ENCODE measurements around the gene ANKS6. TPM values are rescaled to one million over a fixed set of nuclear protein-coding genes. Genes with fewer than 3 reads are reported as not detected.

ANKS6 gene
- total and polyA plus RNA-seq, 9 of the 15 experiments (the other 6 are each of a cell fraction or from before 2014, with no cell fraction given): 9.9 to 74.5 (median 36.9) TPM

DNA sequence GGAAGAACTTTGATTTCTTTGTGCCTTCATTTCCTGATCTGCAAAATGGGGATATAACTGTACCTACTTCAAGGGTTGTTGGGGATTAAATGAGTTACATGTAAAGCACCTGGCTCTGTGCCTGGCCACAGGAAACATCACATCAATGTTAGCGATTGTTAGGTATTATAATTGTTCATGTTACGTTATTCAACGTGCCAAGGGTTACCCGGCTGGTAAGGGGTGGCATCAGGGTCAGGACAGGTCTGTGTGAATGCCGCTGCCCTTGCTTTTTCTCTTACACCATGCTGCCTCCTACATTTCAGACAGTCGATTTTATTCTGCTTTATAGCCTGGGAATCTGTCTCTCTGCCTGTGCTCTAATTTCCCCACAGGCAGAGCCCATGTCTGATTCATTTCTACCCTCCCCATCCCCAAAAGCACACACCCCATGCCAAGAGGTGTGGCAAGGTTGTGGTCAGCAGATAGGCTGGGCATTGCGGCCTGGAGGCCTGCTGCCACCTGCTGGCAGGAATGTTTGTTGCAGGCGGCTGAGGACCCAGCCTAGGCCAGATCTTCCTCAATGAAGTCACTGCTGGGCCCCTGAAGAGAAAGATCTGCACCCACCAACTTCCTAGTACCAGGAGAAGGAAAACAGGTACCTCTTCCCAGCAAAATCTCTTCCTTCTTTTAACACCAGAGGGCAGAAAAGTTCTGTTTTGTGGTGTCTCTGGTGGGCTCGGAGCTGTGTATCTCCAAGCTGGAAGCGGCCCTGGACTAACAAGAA, 5.3 kb downstream of the ANKS6 start (continued):
- TF ChIP-seq, protein P1, sequence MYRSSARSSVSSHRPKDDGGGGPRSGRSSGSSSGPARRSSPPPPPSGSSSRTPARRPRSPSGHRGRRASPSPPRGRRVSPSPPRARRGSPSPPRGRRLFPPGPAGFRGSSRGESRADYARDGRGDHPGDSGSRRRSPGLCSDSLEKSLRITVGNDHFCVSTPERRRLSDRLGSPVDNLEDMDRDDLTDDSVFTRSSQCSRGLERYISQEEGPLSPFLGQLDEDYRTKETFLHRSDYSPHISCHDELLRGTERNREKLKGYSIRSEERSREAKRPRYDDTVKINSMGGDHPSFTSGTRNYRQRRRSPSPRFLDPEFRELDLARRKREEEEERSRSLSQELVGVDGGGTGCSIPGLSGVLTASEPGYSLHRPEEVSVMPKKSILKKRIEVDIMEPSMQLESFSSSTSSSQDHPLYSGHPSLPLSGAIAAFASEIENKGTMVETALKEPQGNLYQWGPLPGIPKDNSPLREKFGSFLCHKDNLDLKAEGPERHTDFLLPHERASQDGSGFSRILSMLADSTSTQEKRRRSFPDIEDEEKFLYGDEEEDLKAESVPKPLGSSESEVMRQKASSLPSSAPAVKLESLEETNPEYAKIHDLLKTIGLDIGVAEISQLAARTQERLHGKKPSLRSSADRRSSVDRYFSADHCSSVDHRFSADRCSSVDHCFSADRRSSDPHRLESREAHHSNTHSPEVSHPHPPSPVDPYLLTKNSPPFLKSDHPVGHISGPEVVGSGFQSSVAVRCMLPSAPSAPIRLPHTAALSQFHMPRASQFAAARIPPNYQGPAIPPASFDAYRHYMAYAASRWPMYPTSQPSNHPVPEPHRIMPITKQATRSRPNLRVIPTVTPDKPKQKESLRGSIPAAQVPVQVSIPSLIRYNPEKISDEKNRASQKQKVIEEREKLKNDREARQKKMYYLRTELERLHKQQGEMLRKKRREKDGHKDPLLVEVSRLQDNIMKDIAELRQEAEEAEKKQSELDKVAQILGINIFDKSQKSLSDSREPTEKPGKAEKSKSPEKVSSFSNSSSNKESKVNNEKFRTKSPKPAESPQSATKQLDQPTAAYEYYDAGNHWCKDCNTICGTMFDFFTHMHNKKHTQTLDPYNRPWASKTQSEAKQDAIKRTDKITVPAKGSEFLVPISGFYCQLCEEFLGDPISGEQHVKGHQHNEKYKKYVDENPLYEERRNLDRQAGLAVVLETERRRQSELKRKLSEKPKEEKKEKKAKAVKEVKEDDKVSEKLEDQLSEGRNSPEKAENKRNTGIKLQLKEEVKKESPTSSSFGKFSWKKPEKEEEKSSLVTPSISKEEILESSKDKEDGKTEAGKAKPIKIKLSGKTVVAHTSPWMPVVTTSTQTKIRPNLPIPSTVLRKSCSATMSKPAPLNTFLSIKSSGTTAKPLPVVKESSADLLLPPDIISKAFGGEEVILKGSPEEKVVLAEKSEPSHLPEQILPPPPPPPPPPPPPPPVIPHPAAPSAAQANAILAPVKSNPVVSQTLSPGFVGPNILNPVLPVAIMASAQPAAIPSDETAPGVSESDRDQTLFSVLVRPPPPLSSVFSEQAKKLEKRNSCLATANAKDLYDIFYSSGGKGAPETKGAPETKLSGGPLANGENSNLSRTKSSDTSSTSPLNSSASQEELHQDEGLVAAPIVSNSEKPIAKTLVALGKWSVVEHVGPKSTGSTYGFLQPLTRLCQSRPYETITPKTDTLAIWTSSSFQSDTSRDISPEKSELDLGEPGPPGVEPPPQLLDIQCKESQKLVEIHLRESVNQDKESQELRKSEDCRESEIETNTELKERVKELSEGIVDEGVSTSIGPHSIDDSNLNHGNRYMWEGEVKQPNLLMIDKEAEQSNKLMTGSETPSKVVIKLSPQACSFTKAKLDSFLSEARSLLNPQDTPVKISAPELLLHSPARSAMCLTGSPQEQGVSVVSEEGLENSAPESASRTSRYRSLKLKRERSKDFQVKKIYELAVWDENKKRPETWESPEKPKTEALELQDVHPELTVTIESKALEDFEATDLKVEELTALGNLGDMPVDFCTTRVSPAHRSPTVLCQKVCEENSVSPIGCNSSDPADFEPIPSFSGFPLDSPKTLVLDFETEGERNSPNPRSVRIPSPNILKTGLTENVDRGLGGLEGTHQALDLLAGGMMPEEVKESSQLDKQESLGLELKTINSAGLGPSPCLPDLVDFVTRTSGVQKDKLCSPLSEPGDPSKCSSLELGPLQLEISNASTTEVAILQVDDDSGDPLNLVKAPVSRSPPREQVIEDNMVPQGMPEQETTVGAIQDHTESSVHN (IDR thresholded peaks at IDR 0.05; ENCODE audit: borderline replicate concordance in 1 of 2, low read depth in 1 of 2): 0 out of 4 replicates have a peak, but pooled peaks of 1 of the 2 experiments have one; percentile 35
- TF ChIP-seq, protein P2, sequence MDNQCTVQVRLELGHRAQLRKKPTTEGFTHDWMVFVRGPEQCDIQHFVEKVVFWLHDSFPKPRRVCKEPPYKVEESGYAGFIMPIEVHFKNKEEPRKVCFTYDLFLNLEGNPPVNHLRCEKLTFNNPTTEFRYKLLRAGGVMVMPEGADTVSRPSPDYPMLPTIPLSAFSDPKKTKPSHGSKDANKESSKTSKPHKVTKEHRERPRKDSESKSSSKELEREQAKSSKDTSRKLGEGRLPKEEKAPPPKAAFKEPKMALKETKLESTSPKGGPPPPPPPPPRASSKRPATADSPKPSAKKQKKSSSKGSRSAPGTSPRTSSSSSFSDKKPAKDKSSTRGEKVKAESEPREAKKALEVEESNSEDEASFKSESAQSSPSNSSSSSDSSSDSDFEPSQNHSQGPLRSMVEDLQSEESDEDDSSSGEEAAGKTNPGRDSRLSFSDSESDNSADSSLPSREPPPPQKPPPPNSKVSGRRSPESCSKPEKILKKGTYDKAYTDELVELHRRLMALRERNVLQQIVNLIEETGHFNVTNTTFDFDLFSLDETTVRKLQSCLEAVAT (IDR thresholded peaks at IDR 0.05): peak in 1 of 2 experiments; percentile 98; a peak in 2 of 4 replicates
- TF ChIP-seq SAFB (IDR thresholded peaks at IDR 0.05; ENCODE audit: borderline replicate concordance, low read depth, low read length) (no peak), PHB (CRISPR knock-in tag; IDR thresholded peaks at IDR 0.05) (no peak), RBFOX2 (IDR thresholded peaks at IDR 0.05; ENCODE audit: low read depth, low read length) (peak; percentile 4; the same call in 1 of the 2 replicates), TEAD1 (CRISPR knock-in tag; IDR thresholded peaks at IDR 0.05) (peak; percentile 100), MYNN (IDR thresholded peaks at IDR 0.05) (peak; percentile 94), MYNN (CRISPR knock-in tag; IDR thresholded peaks at IDR 0.05) (no peak), DPF2 (IDR thresholded peaks at IDR 0.05) (peak; percentile 62), CHCHD3 (CRISPR knock-in tag; IDR thresholded peaks at IDR 0.05) (no peak), CAMTA2 (CRISPR knock-in tag; conservative IDR thresholded peaks at IDR 0.05) (no peak)
- TF ChIP-seq, protein P3, sequence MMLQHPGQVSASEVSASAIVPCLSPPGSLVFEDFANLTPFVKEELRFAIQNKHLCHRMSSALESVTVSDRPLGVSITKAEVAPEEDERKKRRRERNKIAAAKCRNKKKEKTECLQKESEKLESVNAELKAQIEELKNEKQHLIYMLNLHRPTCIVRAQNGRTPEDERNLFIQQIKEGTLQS (IDR thresholded peaks at IDR 0.05): no peak
- TF ChIP-seq, protein P3 (CRISPR knock-in tag; conservative IDR thresholded peaks at IDR 0.05): 0 out of 2 replicates have a peak, but pooled peaks have one; percentile 25
- TF ChIP-seq, protein P4, sequence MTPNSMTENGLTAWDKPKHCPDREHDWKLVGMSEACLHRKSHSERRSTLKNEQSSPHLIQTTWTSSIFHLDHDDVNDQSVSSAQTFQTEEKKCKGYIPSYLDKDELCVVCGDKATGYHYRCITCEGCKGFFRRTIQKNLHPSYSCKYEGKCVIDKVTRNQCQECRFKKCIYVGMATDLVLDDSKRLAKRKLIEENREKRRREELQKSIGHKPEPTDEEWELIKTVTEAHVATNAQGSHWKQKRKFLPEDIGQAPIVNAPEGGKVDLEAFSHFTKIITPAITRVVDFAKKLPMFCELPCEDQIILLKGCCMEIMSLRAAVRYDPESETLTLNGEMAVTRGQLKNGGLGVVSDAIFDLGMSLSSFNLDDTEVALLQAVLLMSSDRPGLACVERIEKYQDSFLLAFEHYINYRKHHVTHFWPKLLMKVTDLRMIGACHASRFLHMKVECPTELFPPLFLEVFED (CRISPR knock-in tag; conservative IDR thresholded peaks at IDR 0.05): no peak

Data from K562 (cell line).